ENCODE data around the gene NLRC5. TPM values are rescaled to one million over a fixed set of nuclear protein-coding genes. Genes with fewer than 3 reads are reported as not detected.

Gene NLRC5
- total RNA-seq, 1 experiment from 2014 or later = 0.98 TPM

DNA sequence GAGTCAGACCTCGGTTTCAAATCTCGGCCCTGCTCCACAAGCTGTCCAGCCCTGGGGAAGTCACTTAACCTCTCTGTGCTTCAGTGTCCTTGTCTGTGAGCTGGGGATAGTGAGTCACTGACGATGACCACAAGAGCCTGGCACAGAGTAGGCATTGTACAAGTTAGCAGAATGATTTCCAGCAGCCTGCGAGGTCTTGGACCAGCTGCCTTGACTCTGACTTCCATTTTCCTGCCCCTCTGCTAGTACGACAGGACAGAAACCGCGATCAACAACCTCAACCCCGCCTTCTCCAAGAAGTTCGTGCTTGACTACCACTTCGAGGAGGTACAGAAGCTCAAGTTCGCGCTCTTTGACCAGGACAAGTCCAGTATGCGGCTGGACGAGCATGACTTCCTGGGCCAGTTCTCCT is 123.7 kb downstream of the NLRC5 start:
- BruUV-seq (replicated peaks) = no TSS peak
- TF ChIP-seq EZH2 (IDR thresholded peaks at IDR 0.05; ENCODE audit: low read length, unreplicated experiment) = no peak
- no peak for TF ChIP-seq EZH2phosphoT487 (IDR thresholded peaks at IDR 0.05; ENCODE audit: borderline replicate concordance, low read length)
- TF ChIP-seq, protein P1, sequence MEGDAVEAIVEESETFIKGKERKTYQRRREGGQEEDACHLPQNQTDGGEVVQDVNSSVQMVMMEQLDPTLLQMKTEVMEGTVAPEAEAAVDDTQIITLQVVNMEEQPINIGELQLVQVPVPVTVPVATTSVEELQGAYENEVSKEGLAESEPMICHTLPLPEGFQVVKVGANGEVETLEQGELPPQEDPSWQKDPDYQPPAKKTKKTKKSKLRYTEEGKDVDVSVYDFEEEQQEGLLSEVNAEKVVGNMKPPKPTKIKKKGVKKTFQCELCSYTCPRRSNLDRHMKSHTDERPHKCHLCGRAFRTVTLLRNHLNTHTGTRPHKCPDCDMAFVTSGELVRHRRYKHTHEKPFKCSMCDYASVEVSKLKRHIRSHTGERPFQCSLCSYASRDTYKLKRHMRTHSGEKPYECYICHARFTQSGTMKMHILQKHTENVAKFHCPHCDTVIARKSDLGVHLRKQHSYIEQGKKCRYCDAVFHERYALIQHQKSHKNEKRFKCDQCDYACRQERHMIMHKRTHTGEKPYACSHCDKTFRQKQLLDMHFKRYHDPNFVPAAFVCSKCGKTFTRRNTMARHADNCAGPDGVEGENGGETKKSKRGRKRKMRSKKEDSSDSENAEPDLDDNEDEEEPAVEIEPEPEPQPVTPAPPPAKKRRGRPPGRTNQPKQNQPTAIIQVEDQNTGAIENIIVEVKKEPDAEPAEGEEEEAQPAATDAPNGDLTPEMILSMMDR (conservative IDR thresholded peaks at IDR 0.05; ENCODE audit: low read depth, low read length) = no peak
- Histone ChIP-seq H3K79me2 (ENCODE audit: low read length) (no peaks in the 10 kb centered on the region), H3K4me2 (ENCODE audit: low read length) (no peak overlapping the region), H4K20me1 (ENCODE audit: low read length) (no peaks in the 10 kb centered on the region), H3K9me2 (replicated peaks; ENCODE audit: low read length) (no peaks in the 10 kb centered on the region), H3K9me3 (ENCODE audit: low read length) (no peaks in the 10 kb centered on the region), H3K4me3 (ENCODE audit: low read length) (no peak overlapping the region), H3K4me1 (ENCODE audit: insufficient read depth, low read length) (no peaks in the 10 kb centered on the region), H3K27ac (ENCODE audit: low read length) (no peak overlapping the region), H3K36me3 (ENCODE audit: low read depth, low read length) (no peaks in the 10 kb centered on the region), H2AFZ (ENCODE audit: low read length) (no peak overlapping the region), H3F3A (ENCODE audit: low read length, unreplicated experiment) (no peaks in the 10 kb centered on the region), H3K27me3 (ENCODE audit: low read length) (no peaks in the 10 kb centered on the region), H3K9ac (ENCODE audit: low read length) (no peak overlapping the region)
- ChIA-PET CTCF (no interaction called here), POLR2A (ENCODE audit: unreplicated experiment) (no interaction called here)
- ATAC-seq (no peak), DNase-seq (no peak)
- intact Hi-C loops (cut with micrococcal nuclease) = no loop called here

DNA sequence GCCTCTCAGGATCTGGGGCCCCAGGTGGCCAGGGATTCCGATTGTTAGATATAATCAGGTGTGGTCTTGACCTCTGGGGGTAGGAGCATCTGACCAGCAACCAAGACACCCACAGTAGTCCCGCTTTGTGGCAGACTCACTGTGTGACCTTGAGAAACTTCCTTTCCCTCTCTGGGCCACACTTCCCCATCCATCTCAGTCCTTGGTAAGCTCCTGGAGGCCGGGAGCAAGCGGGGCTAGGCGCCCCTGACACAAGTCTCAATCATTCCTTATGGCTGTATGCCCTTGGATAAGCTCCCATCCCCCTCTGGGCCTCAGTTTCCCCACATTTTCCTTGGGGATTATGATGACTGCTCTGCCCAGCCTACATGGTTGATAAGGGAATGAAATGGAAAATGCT is 124.3 kb downstream of the NLRC5 start:
- ChIA-PET POLR2A (ENCODE audit: unreplicated experiment) (no interaction called here), CTCF (no interaction called here)
- TF ChIP-seq EZH2phosphoT487 (IDR thresholded peaks at IDR 0.05; ENCODE audit: borderline replicate concordance, low read length) (no peak), EZH2 (IDR thresholded peaks at IDR 0.05; ENCODE audit: low read length, unreplicated experiment) (no peak)
- TF ChIP-seq, protein P1 (conservative IDR thresholded peaks at IDR 0.05; ENCODE audit: low read depth, low read length) = no peak
- Histone ChIP-seq H3K4me1 (ENCODE audit: insufficient read depth, low read length) (no peaks in the 10 kb centered on the region), H2AFZ (ENCODE audit: low read length) (no peak overlapping the region), H3K4me2 (ENCODE audit: low read length) (no peak overlapping the region), H3K27ac (ENCODE audit: low read length) (no peak overlapping the region), H3K79me2 (ENCODE audit: low read length) (no peaks in the 10 kb centered on the region), H3F3A (ENCODE audit: low read length, unreplicated experiment) (no peaks in the 10 kb centered on the region), H3K9ac (ENCODE audit: low read length) (no peak overlapping the region), H3K9me2 (replicated peaks; ENCODE audit: low read length) (no peaks in the 10 kb centered on the region), H3K9me3 (ENCODE audit: low read length) (no peaks in the 10 kb centered on the region), H3K27me3 (ENCODE audit: low read length) (no peaks in the 10 kb centered on the region), H3K4me3 (ENCODE audit: low read length) (no peak overlapping the region), H3K36me3 (ENCODE audit: low read depth, low read length) (no peaks in the 10 kb centered on the region), H4K20me1 (ENCODE audit: low read length) (no peaks in the 10 kb centered on the region)
- BruUV-seq (replicated peaks) = no TSS peak
- ATAC-seq (no peak), DNase-seq (no peak)
- intact Hi-C loops (cut with micrococcal nuclease) = no loop called here

DNA sequence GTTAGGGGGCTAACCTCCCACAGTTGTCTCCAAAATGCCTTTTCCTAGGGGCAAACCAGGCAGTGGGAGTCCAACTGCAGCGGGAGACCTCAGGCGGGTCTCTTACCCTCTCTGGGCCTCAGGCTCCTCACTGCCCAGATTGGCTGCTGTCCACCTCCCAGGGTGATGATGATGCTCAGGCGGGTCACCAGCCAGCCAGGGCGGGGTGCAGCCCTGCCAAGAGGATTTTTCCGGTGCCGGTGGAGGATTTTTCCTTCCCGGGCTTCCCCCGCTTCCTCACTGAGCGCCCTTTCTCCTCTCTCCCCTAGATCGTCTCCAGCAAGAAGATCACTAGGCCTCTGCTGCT is 125.8 kb downstream of the NLRC5 start:
- no TSS peak for BruUV-seq (replicated peaks)
- Histone ChIP-seq H3K9me3 (ENCODE audit: low read length) (no peaks in the 10 kb centered on the region), H3K4me2 (ENCODE audit: low read length) (no peak overlapping the region), H4K20me1 (ENCODE audit: low read length) (no peaks in the 10 kb centered on the region), H3K9me2 (replicated peaks; ENCODE audit: low read length) (no peaks in the 10 kb centered on the region), H3F3A (ENCODE audit: low read length, unreplicated experiment) (no peaks in the 10 kb centered on the region), H3K4me3 (ENCODE audit: low read length) (no peak overlapping the region), H3K9ac (ENCODE audit: low read length) (no peak overlapping the region), H3K79me2 (ENCODE audit: low read length) (no peaks in the 10 kb centered on the region), H3K36me3 (ENCODE audit: low read depth, low read length) (no peaks in the 10 kb centered on the region), H3K27ac (ENCODE audit: low read length) (no peak overlapping the region), H2AFZ (ENCODE audit: low read length) (no peak overlapping the region), H3K27me3 (ENCODE audit: low read length) (no peaks in the 10 kb centered on the region), H3K4me1 (ENCODE audit: insufficient read depth, low read length) (no peaks in the 10 kb centered on the region)
- ATAC-seq (no peak), DNase-seq (no peak)
- TF ChIP-seq EZH2 (IDR thresholded peaks at IDR 0.05; ENCODE audit: low read length, unreplicated experiment) (no peak), EZH2phosphoT487 (IDR thresholded peaks at IDR 0.05; ENCODE audit: borderline replicate concordance, low read length) (no peak)
- TF ChIP-seq, protein P1 (conservative IDR thresholded peaks at IDR 0.05; ENCODE audit: low read depth, low read length) = no peak
- ChIA-PET POLR2A (ENCODE audit: unreplicated experiment) (no interaction called here), CTCF (no interaction called here)
- intact Hi-C loops (cut with micrococcal nuclease) = no loop called here
